K562 (cell line): Measurements from ENCODE around the gene ENDOG. TPM values are rescaled to one million over a fixed set of nuclear protein-coding genes. Genes with fewer than 3 reads are reported as not detected.

ENCODE experiments used
- DACH1 ChIP-seq: fragments of 450-650 bp; IDR thresholded peaks from 2 replicates; pipeline ENCODE4 v1.6.1; 2018; ENCODE audit not compliant: partially characterized antibody
- DIDO1 ChIP-seq: fragments of 450-650 bp; IDR thresholded peaks from 2 replicates; pipeline ENCODE4 v1.6.1; 2016; ENCODE audit warnings: low read depth, missing biosample characterization, missing genetic modification characterization
- ETS2 ChIP-seq: IDR thresholded peaks from 2 replicates; pipeline ENCODE4 v1.6.1; 2016; ENCODE audit warnings: borderline replicate concordance, missing genetic modification characterization, mild to moderate bottlenecking, moderate library complexity, missing compliant biosample characterization; ENCODE audit not compliant: poor library complexity, severe bottlenecking
- HNRNPLL ChIP-seq: fragments of 200-400 bp; formaldehyde crosslinking; IDR thresholded peaks from 2 replicates; pipeline ENCODE4 v1.6.1; 2017; ENCODE audit warnings: low read length, low read depth, mild to moderate bottlenecking; ENCODE audit not compliant: poor library complexity, severe bottlenecking
- KLF6 ChIP-seq: fragments of 250-450 bp; sonication (Bioruptor Pico); IDR thresholded peaks from 2 replicates; pipeline ENCODE4 v1.4.0; 2020; ENCODE audit warnings: mild to moderate bottlenecking, moderate library complexity, borderline replicate concordance
- NCOA1 ChIP-seq: fragments of 450-650 bp; IDR thresholded peaks from 2 replicates; pipeline ENCODE4 v1.6.1; 2016; ENCODE audit warnings: low read depth
- NCOA4 ChIP-seq: fragments of 450-650 bp; IDR thresholded peaks from 2 replicates; pipeline ENCODE4 v1.6.1; 2018; ENCODE audit warnings: mild to moderate bottlenecking; ENCODE audit not compliant: partially characterized antibody
- PHF20 ChIP-seq: fragments of 450-650 bp; IDR thresholded peaks from 2 replicates; pipeline ENCODE4 v1.6.1; 2018; ENCODE audit not compliant: partially characterized antibody
- SMARCC2 ChIP-seq: fragments of 450-650 bp; IDR thresholded peaks from 2 replicates; pipeline ENCODE4 v1.6.1; 2017; ENCODE audit warnings: antibody characterized with exemption, moderate library complexity, mild to moderate bottlenecking, low read depth
- SREBF1 ChIP-seq: fragments of 150-350 bp; IDR thresholded peaks from 2 replicates; pipeline ENCODE4 v1.6.1; 2014; ENCODE audit warnings: antibody characterized with exemption, low read depth, low read length, borderline replicate concordance
- ZNF398 ChIP-seq: fragments of 250-450 bp; sonication (Bioruptor Pico); IDR thresholded peaks from 2 replicates; pipeline ENCODE4 v1.8.0; 2021; ENCODE audit warnings: moderate library complexity, mild to moderate bottlenecking, inconsistent platforms
- ZNF41 ChIP-seq: fragments of 250-450 bp; sonication (Bioruptor Pico); conservative IDR thresholded peaks from 2 replicates; pipeline ENCODE4 v1.4.0; 2020; ENCODE audit warnings: mild to moderate bottlenecking
- ZNF511 ChIP-seq: sonication (generic); formaldehyde crosslinking; IDR thresholded peaks from 2 replicates; pipeline ENCODE4 v1.8.0; 2022; ENCODE audit warnings: mild to moderate bottlenecking, missing genetic modification reagents
- ZNF584 ChIP-seq: fragments of 200-800 bp; sonication (Bioruptor generic); IDR thresholded peaks from 2 replicates; pipeline ENCODE4 v1.6.1; 2016; ENCODE audit warnings: low read depth, mild to moderate bottlenecking, missing genetic modification characterization, missing compliant biosample characterization
- polyA plus RNA-seq, 8 experiments: library from polyadenylated mRNA; depleted of rRNA in 4 of 8; stranded (reverse) in 5 of 8; unstranded in 3 of 8; fragments of >200 nt; fragmentation: Nextera tagmentation in 2 of 8; fragmentation: Illumina TruSeq in 1 of 8; extraction: Ambion mirVana in 2 of 8; extraction: Trizol in 1 of 8; gene quantifications; 2 replicates each; pipeline versions ENCODE4 v1.2.1 to v1.2.3, GENCODE V29; 2011 to 2014; ENCODE audit warnings: inconsistent platforms in 1 of 8, missing spikeins in 1 of 8
- total RNA-seq, 7 experiments: library from RNA; depleted of rRNA in 6 of 7; stranded (reverse); fragments of >200 nt in 6 of 7; fragmentation: Illumina TruSeq in 2 of 7; extraction: Trizol in 2 of 7; gene quantifications; 2 replicates each; pipeline versions ENCODE4 v1.2.1 to v1.2.3, GENCODE V29; 2011 to 2021; ENCODE audit warnings: low replicate concordance in 1 of 7
- TF ChIP-seq, protein P1 (sequence below), 2 experiments: fragments of 450-650 bp in 1 of 2; sonication (generic) in 1 of 2; formaldehyde crosslinking in 1 of 2; IDR thresholded peaks; 2 replicates each; pipeline versions ENCODE4 v1.7.1 to v1.9.0; 2016 to 2022; ENCODE audit warnings: inconsistent platforms in 1 of 2, mild to moderate bottlenecking in 1 of 2, missing genetic modification reagents in 1 of 2

Gene ENDOG
- total and polyA plus RNA-seq, 9 of the 15 experiments (the other 6 are each of a cell fraction or from before 2014, with no cell fraction given): 1.2 to 91.0 (median 25.5) TPM

DNA sequence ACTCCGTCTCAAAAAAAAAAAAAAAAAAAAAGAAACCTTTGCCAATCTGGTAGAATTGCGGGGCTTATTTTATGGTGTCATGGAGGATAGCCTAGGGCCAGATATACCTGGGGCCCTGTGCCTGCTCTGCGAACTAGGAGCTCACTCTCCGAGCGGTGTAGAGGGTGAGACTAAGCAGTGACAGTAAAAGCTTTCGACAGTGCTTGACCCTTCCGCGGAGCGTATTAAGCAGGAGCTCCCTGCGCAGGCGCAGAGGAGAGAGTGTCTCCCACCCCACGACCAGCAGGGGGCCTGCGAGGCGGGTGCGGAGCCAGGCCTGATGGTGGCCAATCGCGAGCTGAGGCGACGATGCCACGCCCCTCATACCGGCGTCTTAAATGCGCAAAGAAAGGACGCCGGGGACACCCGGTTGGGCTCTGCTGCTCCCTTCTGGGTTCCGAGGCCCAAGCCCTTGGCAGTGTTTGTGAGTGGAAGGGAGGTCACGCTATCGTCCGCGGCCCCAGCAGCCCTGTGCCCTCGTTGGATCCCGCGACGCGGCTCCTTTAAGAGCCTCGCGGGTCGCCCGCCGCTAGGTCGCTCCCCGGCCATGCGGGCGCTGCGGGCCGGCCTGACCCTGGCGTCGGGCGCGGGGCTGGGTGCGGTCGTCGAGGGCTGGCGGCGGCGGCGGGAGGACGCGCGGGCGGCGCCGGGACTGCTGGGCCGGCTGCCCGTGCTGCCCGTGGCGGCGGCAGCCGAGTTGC is at the start of gene ENDOG (continued):
- no peak for TF ChIP-seq ZNF41 (CRISPR knock-in tag)
- TF ChIP-seq DACH1: no peak
- TF ChIP-seq NCOA1: no peak
- no peak for TF ChIP-seq DIDO1 (tag)
- no peak for TF ChIP-seq ZNF398
- no peak for TF ChIP-seq KLF6 (CRISPR knock-in tag)
- no peak for TF ChIP-seq ZNF584 (CRISPR knock-in tag)
- TF ChIP-seq SREBF1: no peak
- TF ChIP-seq NCOA4: no peak
- TF ChIP-seq, protein P1, sequence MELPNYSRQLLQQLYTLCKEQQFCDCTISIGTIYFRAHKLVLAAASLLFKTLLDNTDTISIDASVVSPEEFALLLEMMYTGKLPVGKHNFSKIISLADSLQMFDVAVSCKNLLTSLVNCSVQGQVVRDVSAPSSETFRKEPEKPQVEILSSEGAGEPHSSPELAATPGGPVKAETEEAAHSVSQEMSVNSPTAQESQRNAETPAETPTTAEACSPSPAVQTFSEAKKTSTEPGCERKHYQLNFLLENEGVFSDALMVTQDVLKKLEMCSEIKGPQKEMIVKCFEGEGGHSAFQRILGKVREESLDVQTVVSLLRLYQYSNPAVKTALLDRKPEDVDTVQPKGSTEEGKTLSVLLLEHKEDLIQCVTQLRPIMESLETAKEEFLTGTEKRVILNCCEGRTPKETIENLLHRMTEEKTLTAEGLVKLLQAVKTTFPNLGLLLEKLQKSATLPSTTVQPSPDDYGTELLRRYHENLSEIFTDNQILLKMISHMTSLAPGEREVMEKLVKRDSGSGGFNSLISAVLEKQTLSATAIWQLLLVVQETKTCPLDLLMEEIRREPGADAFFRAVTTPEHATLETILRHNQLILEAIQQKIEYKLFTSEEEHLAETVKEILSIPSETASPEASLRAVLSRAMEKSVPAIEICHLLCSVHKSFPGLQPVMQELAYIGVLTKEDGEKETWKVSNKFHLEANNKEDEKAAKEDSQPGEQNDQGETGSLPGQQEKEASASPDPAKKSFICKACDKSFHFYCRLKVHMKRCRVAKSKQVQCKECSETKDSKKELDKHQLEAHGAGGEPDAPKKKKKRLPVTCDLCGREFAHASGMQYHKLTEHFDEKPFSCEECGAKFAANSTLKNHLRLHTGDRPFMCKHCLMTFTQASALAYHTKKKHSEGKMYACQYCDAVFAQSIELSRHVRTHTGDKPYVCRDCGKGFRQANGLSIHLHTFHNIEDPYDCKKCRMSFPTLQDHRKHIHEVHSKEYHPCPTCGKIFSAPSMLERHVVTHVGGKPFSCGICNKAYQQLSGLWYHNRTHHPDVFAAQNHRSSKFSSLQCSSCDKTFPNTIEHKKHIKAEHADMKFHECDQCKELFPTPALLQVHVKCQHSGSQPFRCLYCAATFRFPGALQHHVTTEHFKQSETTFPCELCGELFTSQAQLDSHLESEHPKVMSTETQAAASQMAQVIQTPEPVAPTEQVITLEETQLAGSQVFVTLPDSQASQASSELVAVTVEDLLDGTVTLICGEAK (IDR thresholded peaks at IDR 0.05): peak; percentile 41; the same call in 1 of the 2 replicates
- TF ChIP-seq, protein P1 (CRISPR knock-in tag; IDR thresholded peaks at IDR 0.05): no peak
- TF ChIP-seq ETS2 (tag): no peak
- TF ChIP-seq HNRNPLL: peak; percentile 48
- peak; percentile 27 for TF ChIP-seq PHF20
- TF ChIP-seq ZNF511 (CRISPR knock-in tag): peak; percentile 72; the same call in 1 of the 2 replicates
- no peak for TF ChIP-seq SMARCC2
